G401 (cell line): Measurements from ENCODE around the gene FAM222B. TPM values are rescaled to one million over a fixed set of nuclear protein-coding genes. Genes with fewer than 3 reads are reported as not detected.

Experiments used
- DNase-seq: peaks from one replicate; pipeline ENCODE4 v3.0.0-alpha.2; 2015; ENCODE audit warnings: low spot score
- in situ Hi-C: cut with HindIII; loops from 2 replicates; pipeline ENCODE4 v1.10.0; 2016; ENCODE audit warnings: low sequenced_read_pairs, mixed read lengths
- total RNA-seq: library from RNA; depleted of rRNA; stranded (reverse); fragments of >200 nt; shearing (Covaris generic); gene quantifications from 2 replicates; pipeline ENCODE4 v1.2.3, GENCODE V29; 2014

The FAM222B gene
- total RNA-seq, 1 experiment from 2014 or later = 8.0 TPM

DNA sequence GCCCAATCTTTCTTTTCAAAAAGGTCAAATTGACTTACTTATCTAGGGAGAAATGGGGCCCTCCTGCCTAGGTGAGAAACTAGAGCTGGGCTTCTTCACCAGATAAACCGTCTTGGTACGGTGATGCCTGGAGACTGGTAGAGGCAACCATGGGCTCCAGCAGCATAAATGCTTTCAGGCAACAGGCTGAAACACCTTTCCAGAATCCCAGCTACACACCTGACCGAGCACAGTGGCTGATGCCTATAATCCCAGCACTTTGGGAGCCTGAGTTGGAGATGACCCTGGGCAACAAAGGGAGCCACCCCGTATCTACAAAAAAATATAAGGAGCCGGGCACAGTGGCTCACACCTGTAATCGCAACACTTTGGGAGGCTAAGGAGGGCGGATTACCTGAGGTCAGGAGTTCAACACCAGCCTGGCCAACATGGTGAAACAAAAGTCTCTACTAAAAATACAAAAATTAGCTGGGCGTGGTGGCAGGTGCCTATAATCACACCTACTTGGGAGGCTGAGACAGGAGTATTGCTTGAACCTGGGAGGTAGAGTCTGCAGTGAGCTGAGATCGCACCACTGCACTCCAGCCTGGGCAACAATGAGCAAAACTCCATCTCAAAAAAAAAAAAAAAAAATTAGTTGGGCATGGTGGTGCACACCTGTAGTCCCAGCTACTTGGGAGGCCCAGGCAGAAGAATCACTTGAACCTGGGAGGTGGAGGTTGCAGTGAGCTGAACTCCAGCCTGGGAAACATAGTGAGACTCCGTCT, 90.8 kb downstream of the FAM222B start:
- DNase-seq = no peak
- in situ Hi-C loops = no loop called here

DNA sequence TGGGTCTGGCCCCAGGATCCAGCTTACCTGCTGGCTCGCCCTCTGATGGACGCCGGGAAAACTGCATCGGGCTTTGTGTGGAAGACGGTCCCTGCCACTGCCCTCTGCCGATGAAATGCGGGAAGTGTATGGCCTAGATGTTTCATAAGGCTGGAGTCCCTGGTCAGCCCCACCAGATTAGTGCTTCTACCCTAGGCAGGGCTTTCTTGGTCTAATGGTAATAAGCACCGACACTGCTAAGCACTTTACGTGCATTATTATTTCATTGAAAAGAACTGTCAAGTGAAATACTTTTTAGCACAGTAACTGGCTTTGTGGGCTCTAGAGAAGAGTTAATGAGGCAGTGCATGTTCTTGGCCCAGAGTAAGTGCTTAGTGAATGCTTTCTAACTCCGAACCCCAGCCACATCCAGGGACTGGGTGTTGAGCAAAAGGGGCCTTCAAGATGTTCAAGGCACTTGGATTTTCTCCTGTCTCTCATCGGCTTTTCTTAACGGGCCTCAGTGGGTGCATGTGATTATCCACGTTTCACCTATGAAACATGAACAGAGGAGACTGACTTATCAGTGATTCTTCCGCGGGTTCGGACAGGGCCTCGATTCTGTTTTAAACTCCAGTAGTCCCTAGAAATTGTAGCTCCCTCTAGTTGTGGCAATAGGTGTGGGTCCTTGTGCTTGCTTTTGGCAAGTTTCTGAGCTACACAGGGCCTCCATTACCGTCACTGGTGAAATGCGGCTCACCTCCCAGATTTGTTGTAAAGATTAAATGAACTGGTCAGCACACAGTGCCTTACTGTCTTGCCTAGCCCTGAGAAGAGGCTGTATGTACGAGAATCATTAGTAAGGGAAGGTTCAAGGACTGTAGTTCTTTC, 92.2 kb downstream of the FAM222B start:
- DNase-seq = peak; percentile 95
- in situ Hi-C loops = no loop called here

DNA sequence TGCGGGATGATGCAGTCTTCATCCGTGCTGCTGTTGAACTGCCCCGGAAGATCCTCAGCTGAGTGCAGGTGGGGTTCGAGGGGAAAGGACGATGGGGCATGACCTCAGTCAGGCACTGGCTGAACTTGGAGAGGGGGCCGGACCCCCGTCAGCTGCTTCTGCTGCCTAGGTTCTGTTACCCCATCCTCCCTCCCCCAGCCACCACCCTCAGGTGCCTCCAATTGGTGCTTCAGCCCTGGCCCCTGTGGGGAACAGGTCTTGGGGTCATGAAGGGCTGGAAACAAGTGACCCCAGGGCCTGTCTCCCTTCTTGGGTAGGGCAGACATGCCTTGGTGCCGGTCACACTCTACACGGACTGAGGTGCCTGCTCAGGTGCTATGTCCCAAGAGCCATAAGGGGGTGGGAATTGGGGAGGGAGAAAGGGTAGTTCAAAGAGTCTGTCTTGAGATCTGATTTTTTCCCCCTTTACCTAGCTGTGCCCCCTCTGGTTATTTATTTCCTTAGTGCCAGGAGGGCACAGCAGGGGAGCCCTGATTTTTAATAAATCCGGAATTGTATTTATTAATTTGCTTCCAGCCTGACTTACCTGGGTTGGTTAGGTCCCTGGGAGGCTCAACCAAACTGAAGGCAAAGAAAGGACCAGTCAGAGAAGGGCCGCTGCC, 92.9 kb downstream of the FAM222B start:
- in situ Hi-C loops = no loop called here

DNA sequence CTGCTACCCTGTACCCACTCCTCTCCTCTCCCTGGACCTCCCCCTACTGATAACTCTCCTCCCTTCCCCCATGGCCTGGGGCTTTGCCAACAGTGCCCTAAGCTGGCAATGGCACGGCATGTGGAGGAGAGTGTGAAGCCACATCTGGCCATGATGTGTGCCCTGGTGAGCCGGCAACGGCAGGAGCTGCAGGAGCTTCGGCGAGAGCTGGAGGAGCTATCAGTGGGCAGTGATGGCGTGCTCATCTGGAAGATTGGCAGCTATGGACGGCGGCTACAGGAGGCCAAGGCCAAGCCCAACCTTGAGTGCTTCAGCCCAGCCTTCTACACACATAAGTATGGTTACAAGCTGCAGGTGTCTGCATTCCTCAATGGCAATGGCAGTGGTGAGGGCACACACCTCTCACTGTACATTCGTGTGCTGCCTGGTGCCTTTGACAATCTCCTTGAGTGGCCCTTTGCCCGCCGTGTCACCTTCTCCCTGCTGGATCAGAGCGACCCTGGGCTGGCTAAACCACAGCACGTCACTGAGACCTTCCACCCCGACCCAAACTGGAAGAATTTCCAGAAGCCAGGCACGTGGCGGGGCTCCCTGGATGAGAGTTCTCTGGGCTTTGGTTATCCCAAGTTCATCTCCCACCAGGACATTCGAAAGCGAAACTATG, 93.6 kb downstream of the FAM222B start:
- in situ Hi-C loops = no loop called here

More for the DNA sequence above, 92.9 kb downstream of the FAM222B start:
- no peak for DNase-seq

DNA sequence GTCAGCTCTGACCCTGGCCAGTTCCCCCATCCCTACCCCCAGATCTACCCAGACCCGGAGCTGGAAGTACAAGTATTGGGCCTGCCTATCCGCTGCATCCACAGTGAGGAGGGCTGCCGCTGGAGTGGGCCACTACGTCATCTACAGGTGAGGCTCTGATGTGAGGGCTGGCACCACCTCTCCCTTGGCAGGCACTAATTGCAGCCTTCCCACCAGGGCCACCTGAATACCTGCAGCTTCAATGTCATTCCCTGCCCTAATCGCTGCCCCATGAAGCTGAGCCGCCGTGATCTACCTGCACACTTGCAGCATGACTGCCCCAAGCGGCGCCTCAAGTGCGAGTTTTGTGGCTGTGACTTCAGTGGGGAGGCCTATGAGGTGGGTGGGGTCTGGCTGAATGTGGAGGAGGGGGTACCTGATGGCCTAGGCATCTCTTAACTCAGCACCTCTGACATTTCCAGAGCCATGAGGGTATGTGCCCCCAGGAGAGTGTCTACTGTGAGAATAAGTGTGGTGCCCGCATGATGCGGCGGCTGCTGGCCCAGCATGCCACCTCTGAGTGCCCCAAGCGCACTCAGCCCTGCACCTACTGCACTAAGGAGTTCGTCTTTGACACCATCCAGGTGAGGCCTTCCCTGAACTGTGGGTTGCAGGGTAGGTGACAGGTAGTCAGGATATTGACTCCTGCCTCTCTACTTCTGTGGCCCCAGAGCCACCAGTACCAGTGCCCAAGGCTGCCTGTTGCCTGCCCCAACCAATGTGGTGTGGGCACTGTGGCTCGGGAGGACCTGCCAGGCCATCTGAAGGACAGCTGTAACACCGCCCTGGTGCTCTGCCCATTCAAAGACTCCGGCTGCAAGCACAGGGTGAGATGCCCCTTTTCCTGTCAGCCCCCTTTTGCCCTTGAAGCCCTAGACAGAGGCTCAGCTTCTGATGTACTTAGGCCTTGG, 94.5 kb downstream of the FAM222B start:
- no peak for DNase-seq
- in situ Hi-C loops = no loop called here

More for the DNA sequence above, 93.6 kb downstream of the FAM222B start:
- DNase-seq = no peak

DNA sequence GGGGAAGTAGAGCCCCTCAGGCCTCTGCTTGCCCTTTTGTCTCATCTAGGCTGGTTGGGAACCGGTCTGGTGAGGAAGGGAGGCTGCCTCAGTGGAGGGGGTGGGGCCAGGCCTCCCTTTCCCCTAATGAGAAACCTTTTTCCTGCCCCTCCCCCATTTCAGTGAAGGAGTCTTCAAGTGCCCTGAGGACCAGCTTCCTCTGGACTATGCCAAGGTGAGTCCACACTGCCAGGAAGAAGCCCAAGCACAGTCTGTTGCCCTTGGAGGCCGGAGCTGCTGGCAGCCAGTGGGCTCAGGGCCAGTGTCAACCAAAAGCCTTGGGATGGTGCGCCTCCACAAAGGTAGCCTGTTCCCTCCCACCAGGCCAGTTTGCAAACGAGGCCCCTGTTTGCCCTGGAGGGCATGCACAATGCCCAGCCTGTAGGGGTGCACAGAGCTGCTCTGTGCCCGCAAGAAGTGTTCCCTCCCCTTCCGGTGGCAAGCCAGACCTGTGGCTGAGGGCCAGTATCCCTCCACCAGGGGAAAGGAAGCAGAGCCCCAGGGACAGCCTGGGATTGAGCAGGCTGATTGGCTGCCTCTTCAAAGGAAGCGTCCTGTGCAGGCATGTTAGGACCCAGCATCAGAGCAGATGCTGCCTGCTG, 95.4 kb downstream of the FAM222B start:
- in situ Hi-C loops = no loop called here
- DNase-seq = peak; percentile 78

DNA sequence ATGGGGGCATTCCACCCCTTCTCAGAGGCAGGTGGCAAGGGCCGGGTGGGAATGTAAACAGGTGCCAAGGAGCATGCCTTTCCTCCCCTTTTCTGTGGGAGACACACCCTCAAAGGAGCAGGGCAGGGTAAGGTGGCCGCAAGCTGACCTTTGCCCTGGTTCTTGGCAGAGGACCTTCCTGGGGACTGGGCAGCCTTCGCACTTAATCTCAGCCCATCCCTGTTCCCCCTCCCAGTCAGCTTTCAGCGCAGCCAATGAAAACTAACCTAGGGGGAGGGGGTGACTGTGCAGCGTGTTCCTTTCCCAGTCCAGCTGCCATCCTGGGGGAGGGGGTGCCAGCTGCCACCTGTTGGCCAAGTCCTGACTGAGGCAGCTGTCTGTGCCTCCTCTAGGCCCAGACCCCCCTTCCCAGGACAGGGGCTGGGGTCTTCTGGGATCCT, 96.0 kb downstream of the FAM222B start:
- in situ Hi-C loops = no loop called here

DNA sequence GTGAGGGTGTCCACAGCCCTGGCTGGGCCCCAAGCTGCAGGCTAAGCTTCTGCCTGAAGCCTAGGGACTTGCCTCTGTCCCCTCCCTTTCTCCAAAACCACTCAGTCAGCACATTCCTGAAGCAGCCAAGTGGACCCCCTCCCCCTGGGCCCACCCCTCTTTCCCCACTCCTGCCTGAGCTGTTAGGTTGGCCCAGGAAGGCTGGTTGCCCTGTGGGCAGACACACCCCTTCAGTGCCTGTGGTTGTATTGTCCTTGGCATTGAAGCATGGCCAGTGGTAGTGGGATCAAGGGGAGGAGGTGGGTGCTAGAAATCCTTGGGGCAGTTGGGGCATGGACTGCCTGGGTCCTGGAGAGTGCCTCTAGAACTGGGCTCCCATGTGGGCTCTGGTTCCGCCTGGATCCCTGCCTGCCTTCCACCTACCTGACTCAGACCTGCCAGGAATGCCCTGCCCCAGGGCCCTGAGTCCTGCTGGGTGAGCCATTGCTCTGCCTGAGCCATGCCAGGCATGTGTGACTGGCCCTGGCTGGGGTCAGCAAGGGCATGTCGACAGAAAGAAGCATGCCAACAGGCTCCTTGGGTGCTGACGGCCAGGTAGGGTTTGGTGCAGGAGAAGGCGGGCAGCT, 96.7 kb downstream of the FAM222B start:
- in situ Hi-C loops = no loop called here
- no peak for DNase-seq

More for the DNA sequence above, 96.0 kb downstream of the FAM222B start:
- DNase-seq = peak; percentile 24

DNA sequence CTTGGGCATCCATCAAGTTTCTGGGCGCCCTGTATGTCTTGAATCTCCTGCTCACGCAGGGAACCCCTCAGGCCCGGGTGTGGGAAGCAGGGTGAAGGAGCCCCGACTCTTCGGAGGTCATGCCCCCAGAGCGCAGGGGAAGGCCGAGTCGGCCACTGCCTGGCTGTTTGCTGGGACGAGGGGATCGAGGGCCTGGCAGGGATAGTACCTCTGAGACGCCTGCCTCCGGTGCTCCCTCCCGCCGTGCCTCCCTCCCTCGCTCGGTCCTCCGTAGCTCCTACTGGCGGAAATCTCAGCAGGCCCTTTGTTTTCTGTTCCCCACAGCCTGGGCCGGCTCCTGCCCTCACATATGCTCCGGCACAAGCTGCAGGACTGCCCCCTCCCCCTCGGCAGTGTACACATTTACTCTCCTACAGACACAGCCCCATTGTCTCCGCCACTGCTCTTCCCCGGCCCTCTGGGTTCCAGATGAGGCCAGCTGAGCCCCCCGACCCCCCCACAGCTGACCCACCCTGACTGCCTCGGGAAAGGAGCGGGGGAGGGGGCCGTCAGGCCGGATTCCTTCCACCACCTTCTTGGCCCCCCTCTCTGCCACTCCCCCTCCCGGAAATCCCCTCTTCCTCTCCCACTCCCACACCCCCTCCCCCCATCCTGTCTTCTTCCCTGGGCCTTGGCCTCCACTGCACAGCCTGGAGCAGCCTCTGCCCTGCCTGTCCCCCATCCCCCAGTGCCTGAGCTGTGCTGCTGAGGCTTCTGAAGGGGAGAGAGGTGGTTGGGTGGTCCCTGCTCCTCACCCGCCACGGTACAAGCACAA, 97.4 kb downstream of the FAM222B start:
- in situ Hi-C loops = no loop called here
- DNase-seq = peak; percentile 68

DNA sequence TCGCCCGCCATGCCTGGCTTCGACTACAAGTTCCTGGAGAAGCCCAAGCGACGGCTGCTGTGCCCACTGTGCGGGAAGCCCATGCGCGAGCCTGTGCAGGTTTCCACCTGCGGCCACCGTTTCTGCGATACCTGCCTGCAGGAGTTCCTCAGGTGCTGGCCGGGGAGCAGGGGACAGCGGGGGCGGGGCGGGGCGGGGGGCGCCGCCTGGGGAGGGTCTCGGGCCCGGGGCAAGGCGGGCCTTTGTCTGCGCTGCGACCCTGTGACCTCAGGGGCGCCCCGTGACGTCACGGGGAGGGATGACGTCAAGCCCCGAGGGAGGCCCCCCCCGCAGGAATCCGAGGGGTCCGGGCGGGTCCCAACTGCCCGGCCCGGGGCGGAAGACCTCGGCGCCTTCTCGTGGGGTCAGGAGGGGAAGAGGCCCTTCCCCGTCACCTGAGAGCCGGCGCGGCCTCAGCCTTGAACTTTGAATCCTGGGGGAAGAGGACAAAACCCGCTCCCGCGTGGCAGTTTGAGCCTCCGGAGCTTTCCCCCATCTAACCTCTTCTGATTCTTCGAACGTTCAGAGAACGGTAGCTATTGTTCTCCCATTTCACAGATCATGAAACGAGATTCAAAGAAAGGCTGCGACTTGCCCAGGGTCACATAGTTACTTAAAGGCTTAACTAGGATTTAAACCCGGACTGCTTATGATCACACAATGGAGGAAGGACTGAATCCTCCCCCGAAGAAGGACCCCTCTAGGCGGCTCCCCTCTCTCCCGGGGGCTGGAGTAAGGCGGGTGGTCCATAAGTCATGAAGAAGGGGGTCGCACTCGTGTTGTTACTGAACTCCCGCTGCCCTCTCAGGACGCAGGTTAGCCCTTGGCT, 98.3 kb downstream of the FAM222B start:
- in situ Hi-C loops = no loop called here
- no peak for DNase-seq

DNA sequence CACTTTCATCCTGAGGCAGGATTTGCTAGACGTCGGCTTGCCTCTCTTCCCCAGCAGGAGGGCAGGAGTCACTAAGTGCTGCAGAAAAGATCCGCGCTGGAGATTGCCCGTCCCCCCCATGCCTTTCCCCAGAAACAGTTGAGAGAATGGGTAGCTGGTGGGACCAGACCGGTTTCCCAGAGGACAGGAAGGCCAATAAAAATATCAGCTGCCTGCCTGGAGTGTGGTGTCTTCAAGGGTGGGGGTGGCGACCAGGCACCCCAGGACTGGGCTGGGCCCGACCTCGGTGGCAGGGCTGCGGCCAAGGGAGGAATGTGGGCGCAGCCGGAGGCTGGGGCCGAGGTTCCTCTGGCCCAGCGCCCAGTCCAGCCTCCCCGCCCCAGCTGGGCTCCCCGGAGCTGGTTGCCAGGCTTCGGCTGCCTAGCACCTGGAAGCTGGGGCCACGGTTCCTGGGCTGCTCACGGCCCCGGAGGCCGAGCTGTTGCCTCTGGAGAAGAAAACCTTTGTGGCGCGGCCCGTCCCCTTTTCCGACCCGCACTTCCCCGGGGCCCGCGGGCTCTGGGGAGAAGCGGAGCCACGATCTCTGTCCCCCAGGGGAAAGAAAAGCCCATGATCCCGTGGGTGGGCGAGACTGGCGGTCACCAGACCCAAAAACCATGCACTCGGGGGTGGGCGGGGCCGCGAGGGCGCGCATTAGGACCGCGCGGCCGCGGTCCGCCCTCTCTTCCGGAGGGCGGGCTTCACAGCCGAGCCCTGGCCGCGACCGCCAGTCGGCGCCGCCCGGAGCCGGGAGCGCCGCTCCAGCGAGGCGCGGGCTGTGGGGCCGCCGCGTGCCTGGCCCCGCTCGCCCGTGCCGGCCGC, 99.1 kb downstream of the FAM222B start, which contains the start of gene TRAF4:
Gene TRAF4 (plus strand): TSS at position 769 of the 861 bp plus-strand sequence. CDS start 102 bp downstream, outside the sequence.
- in situ Hi-C loops = no loop called here
- DNase-seq = peak; percentile 78

DNA sequence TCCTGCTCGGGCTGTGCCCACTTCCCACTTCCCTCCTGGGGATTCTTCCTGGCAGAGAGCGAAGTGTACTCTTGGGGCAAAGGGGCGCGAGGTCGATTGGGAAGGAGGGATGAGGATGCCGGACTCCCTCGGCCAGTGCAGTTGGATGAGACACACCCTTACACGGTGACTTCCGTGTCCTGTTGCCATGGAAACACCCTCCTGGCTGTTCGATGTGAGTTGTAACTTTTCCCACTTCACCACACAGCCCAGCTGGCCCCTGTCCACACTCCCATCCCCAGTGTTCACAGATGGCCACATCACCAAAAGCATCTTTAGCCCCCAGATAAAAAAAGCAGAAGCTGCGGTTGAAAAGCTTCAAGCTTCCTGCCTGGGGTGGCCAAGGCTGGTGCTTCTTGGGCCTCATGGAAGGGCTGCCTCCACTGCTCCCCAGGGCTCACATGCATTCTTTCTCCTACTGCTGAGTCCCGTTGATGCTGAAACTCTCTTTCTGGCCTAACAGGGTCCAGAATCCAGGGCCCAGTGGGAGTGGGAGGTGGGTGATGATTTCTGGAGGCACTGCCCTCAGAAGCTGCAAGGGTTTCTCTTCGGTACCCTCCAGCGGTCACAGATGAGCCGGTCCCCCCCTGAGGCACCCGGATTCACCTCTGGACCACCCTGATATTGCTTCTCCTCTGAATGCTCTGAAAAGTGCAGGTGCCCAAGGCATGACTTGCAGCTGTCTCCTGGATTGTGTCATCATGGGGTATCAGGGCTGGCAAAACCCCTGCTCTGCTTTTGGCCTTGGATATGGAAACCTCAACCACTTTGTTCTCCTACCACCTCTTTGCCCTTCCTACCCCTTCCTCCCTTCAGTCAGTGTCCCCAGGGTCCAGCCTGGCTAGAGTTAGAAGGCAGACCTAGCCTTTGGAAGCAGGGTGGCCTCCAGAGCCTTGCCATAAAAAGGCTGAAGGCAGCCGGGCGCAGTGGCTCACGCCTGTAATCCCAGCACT, 100.9 kb downstream of the FAM222B start:
- no peak for DNase-seq
- in situ Hi-C loops = no loop called here
